Endothelial cell (in vitro differentiated cells): Measurements from ENCODE around the gene KAZALD1. TPM values are rescaled to one million over a fixed set of nuclear protein-coding genes. Genes with fewer than 3 reads are reported as not detected.

Experiments
- DNase-seq: peaks from one replicate; pipeline ENCODE4 v3.0.0; 2021; ENCODE audit warnings: low spot score
- H3K27ac Mint-ChIP-seq: one replicate; pipeline ENCODE4 v1.8.0; 2021; ENCODE audit warnings: mixed read lengths, inconsistent platforms; ENCODE audit not compliant: unreplicated experiment
- H3K27me3 Mint-ChIP-seq: one replicate; pipeline ENCODE4 v1.8.0; 2021; ENCODE audit warnings: mild to moderate bottlenecking, moderate library complexity, mixed read lengths, inconsistent platforms; ENCODE audit not compliant: unreplicated experiment
- H3K36me3 Mint-ChIP-seq: one replicate; pipeline ENCODE4 v1.8.0; 2021; ENCODE audit warnings: mild to moderate bottlenecking, low read depth, mixed read lengths, inconsistent platforms; ENCODE audit not compliant: unreplicated experiment
- H3K4me1 Mint-ChIP-seq: one replicate; pipeline ENCODE4 v1.8.0; 2021; ENCODE audit warnings: mild to moderate bottlenecking, mixed read lengths, inconsistent platforms; ENCODE audit not compliant: unreplicated experiment
- H3K4me3 Mint-ChIP-seq: one replicate; pipeline ENCODE4 v1.8.0; 2021; ENCODE audit warnings: mild to moderate bottlenecking, mixed read lengths, inconsistent platforms; ENCODE audit not compliant: unreplicated experiment
- H3K9me3 Mint-ChIP-seq: one replicate; pipeline ENCODE4 v1.8.0; 2021; ENCODE audit warnings: mixed read lengths, inconsistent platforms; ENCODE audit not compliant: unreplicated experiment
- CTCF ChIP-seq: fragments of 200-600 bp; sonication (generic); IDR thresholded peaks from one replicate; pipeline ENCODE4 v1.5.0; 2021; ENCODE audit warnings: antibody characterized with exemption; ENCODE audit not compliant: unreplicated experiment
- total RNA-seq: library from RNA; stranded (reverse); fragmentation: NEBNext Ultra II Directional; extraction: Animal tissue kit (Norgen Biotek cat#: 25700); gene quantifications from one replicate; pipeline ENCODE4 v1.2.1, GENCODE V29; 2021; ENCODE audit not compliant: unreplicated experiment

The KAZALD1 gene
- total RNA-seq, 1 donor from 2014 or later = 10.6 TPM

GRCh38 chr10:101014966-101015581 is 46.7 kb upstream of the KAZALD1 start:
- Mint-ChIP-seq H3K4me3 (no peak overlapping the region), H3K36me3 (no peaks in the 10 kb centered on the region), H3K4me1 (peaks cover 18% of the 10 kb centered on the region), H3K27ac (no peak overlapping the region), H3K27me3 (peaks cover 22% of the 10 kb centered on the region), H3K9me3 (no peaks in the 10 kb centered on the region)
- TF ChIP-seq CTCF = no peak
- DNase-seq = no peak

- Mint-ChIP-seq H3K9me3 (no peaks in the 10 kb centered on the region), H3K36me3 (no peaks in the 10 kb centered on the region), H3K27me3 (peaks cover 22% of the 10 kb centered on the region), H3K4me1 (peaks cover 18% of the 10 kb centered on the region), H3K4me3 (no peak overlapping the region), H3K27ac (no peak overlapping the region)
- no peak for TF ChIP-seq CTCF
- DNase-seq = no peak
Measured at GRCh38 chr10:101015582-101015973, 46.2 kb upstream of the KAZALD1 start.

GRCh38 chr10:101016814-101017213 is 45.0 kb upstream of the KAZALD1 start:
- Mint-ChIP-seq H3K27me3 (peaks cover 23% of the 10 kb centered on the region), H3K36me3 (no peaks in the 10 kb centered on the region), H3K27ac (no peak overlapping the region), H3K4me3 (no peak overlapping the region), H3K9me3 (no peaks in the 10 kb centered on the region), H3K4me1 (peaks cover 18% of the 10 kb centered on the region)
- DNase-seq = no peak
- TF ChIP-seq CTCF = no peak

GRCh38 chr10:101018118-101018599 is 43.6 kb upstream of the KAZALD1 start:
- peak; percentile 25 for DNase-seq
- Mint-ChIP-seq H3K4me1 (peaks cover 14% of the 10 kb centered on the region), H3K4me3 (peak overlapping the region; percentile 25), H3K27ac (no peak overlapping the region), H3K36me3 (no peaks in the 10 kb centered on the region), H3K9me3 (no peaks in the 10 kb centered on the region), H3K27me3 (peaks cover 23% of the 10 kb centered on the region)
- TF ChIP-seq CTCF = no peak

GRCh38 chr10:101018600-101019439 is 43.0 kb upstream of the KAZALD1 start:
- peak overlapping the region; percentile 25 for H3K4me3 Mint-ChIP-seq

More at GRCh38 chr10:101018600-101019439, 43.0 kb upstream of the KAZALD1 start:
- Mint-ChIP-seq H3K27ac (no peak overlapping the region), H3K9me3 (no peaks in the 10 kb centered on the region), H3K27me3 (peaks cover 23% of the 10 kb centered on the region), H3K4me1 (peaks cover 10% of the 10 kb centered on the region), H3K36me3 (no peaks in the 10 kb centered on the region)
- peak; percentile 66 for TF ChIP-seq CTCF
- DNase-seq = peak; percentile 98
